ENCODE measurements around the gene IQGAP1. TPM values are rescaled to one million over a fixed set of nuclear protein-coding genes. Genes with fewer than 3 reads are reported as not detected.
A peak's percentile ranks its signal among the peaks of the same experiment; 100 is the strongest.
"Not testable (repeated sequence)": the region's sequence is repeated elsewhere in the genome, so short reads cannot be mapped to it uniquely, and the experiment has no call there.

The IQGAP1 gene
- total and polyA plus RNA-seq, 4 donors: 9.2 to 50.1 (median 24.5) TPM

DNA sequence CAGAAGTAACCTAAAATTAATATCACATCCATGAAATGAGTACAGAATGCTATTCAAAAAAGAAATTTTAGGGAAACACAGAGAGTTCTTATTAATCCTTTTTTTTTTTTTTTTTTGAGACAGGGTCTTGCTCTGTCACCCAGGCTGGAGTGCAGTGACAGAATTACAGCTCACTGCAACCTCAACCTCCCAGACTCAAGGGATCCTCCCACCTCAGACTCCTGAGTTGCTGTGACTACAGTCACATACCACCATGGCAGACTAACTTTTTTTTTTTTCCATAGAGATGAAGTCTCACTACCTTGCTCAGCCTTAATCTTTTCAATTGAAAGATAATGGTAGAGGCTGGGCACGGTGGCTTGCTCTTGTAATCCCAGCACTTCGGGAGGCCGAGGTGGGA, 135.3 kb downstream of the IQGAP1 start:
- no peak overlapping the region for H3K9ac ChIP-seq (ENCODE audit: low read depth in 1 of 2, low read length in 2 of 2)
- DNase-seq (ENCODE audit: low spot score): no peak
- no peak overlapping the region for H3K4me3 ChIP-seq (ENCODE audit: low read depth in 1 of 3, low read length in 3 of 3)
- TF ChIP-seq SP1 (IDR thresholded peaks at IDR 0.05): no peak
- TF ChIP-seq, protein P1, sequence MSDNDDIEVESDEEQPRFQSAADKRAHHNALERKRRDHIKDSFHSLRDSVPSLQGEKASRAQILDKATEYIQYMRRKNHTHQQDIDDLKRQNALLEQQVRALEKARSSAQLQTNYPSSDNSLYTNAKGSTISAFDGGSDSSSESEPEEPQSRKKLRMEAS (IDR thresholded peaks at IDR 0.05): no peak
- H3K4me1 ChIP-seq (ENCODE audit: control insufficient read depth in 4 of 4, insufficient read depth in 4 of 4, low read length in 3 of 4): no peaks in the 10 kb centered on the region
- no peak overlapping the region for H3K27ac ChIP-seq (ENCODE audit: low read depth in 1 of 2, low read length in 2 of 2)
- 95% methylated on average over 3 of the region's 3 CpGs for WGBS
- no peaks in the 10 kb centered on the region for H3K36me3 ChIP-seq (ENCODE audit: control insufficient read depth in 4 of 4, insufficient read depth in 3 of 4, low read depth in 1 of 4, low read length in 3 of 4)
- H3K27me3 ChIP-seq (ENCODE audit: control insufficient read depth in 4 of 4, insufficient read depth in 4 of 4, low read length in 3 of 4): no peaks in the 10 kb centered on the region
- no peaks in the 10 kb centered on the region for H3K9me3 ChIP-seq (ENCODE audit: control insufficient read depth in 4 of 4, low read length in 3 of 4)

DNA sequence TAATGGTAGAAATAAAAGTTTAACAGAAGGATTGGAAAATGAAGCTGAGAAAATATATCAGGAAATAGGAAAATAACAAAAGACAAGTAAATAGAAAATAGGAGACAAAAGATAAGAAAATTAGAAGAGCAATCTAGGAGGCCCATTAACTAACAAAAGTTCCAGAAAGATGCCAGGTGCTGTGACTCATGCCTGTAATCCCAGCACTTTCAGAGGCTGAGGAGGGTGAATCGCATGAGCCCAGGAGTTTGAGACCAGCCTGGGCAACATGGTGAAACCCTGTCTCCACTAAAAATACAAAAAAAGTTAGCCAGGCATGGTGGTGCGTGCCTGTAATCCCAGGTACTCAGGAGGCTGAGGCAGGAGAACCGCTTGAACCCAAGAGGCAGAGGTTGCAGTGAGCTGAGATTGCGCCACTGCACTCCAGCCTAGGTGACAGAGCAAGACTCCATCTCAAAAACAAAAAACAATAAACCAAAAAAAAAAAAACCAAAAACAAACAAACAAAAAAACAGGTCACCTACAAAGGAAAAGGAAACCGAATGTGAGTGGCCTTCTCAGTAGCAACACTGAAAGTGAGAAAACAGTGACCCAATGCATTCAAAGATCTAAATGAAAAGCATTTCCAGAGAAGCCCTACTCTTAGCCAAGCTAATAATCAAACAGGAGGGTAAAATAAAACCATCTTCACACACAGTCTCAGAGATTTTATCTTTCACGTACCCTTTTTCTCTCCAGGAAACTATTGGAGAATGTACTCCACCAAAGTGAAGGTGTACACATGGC, 136.2 kb downstream of the IQGAP1 start:
- not testable (repeated sequence) for H3K4me3 ChIP-seq (ENCODE audit: low read depth in 1 of 3, low read length in 3 of 3); H3K9ac ChIP-seq (ENCODE audit: low read depth in 1 of 2, low read length in 2 of 2); H3K27me3 ChIP-seq (ENCODE audit: control insufficient read depth in 4 of 4, insufficient read depth in 4 of 4, low read length in 3 of 4); H3K4me1 ChIP-seq (ENCODE audit: control insufficient read depth in 4 of 4, insufficient read depth in 4 of 4, low read length in 3 of 4); H3K36me3 ChIP-seq (ENCODE audit: control insufficient read depth in 4 of 4, insufficient read depth in 3 of 4, low read depth in 1 of 4, low read length in 3 of 4); H3K9me3 ChIP-seq (ENCODE audit: control insufficient read depth in 4 of 4, low read length in 3 of 4); H3K27ac ChIP-seq (ENCODE audit: low read depth in 1 of 2, low read length in 2 of 2); DNase-seq (ENCODE audit: low spot score)
- 92% methylated on average over 6 of the region's 6 CpGs for WGBS

DNA sequence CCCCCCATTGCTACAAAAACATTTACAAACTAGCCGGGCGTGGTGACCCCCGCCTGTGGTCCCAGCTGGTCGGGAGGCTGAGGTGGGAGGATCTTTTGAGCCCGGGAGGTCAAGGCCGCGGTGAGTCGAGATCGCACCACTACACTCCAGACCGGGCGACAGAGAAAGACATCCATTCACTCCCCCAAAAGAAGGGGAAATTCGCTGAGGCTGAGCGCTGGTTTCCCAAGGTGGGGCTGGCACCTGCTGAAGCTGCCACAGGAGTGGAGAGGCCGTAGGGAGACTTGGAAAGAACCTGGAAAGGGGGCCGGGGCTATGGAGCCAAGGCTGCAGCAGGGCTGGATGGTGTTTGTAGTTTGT, 140.9 kb downstream of the IQGAP1 start:
- H3K9me3 ChIP-seq (ENCODE audit: control insufficient read depth in 4 of 4, low read length in 3 of 4): no peaks in the 10 kb centered on the region
- H3K36me3 ChIP-seq (ENCODE audit: control insufficient read depth in 4 of 4, insufficient read depth in 3 of 4, low read depth in 1 of 4, low read length in 3 of 4): no peaks in the 10 kb centered on the region
- no peak for DNase-seq (ENCODE audit: low spot score)
- no peak overlapping the region for H3K9ac ChIP-seq (ENCODE audit: low read depth in 1 of 2, low read length in 2 of 2)
- H3K4me3 ChIP-seq (ENCODE audit: low read depth in 1 of 3, low read length in 3 of 3): peak overlapping the region in 2 of 3 donors; percentile 61 to 99
- H3K27me3 ChIP-seq (ENCODE audit: control insufficient read depth in 4 of 4, insufficient read depth in 4 of 4, low read length in 3 of 4): no peaks in the 10 kb centered on the region
- no peak for TF ChIP-seq YY1 (IDR thresholded peaks at IDR 0.05)
- TF ChIP-seq JUND (IDR thresholded peaks at IDR 0.05): no peak
- no peak for TF ChIP-seq TAF1 (conservative IDR thresholded peaks at IDR 0.05)
- no peak for TF ChIP-seq EGR1 (IDR thresholded peaks at IDR 0.05; ENCODE audit: low read depth in 2 of 2)
- no peak for TF ChIP-seq HNF4G (IDR thresholded peaks at IDR 0.05)
- no peak for TF ChIP-seq FOXA2 (IDR thresholded peaks at IDR 0.05)
- TF ChIP-seq RXRA (IDR thresholded peaks at IDR 0.05): no peak
- no peak for TF ChIP-seq NR2F2 (IDR thresholded peaks at IDR 0.05)
- TF ChIP-seq GABPA (IDR thresholded peaks at IDR 0.05 in 1 of 2, conservative IDR thresholded peaks at IDR 0.05 in 1 of 2): no peak
- TF ChIP-seq, protein P2, sequence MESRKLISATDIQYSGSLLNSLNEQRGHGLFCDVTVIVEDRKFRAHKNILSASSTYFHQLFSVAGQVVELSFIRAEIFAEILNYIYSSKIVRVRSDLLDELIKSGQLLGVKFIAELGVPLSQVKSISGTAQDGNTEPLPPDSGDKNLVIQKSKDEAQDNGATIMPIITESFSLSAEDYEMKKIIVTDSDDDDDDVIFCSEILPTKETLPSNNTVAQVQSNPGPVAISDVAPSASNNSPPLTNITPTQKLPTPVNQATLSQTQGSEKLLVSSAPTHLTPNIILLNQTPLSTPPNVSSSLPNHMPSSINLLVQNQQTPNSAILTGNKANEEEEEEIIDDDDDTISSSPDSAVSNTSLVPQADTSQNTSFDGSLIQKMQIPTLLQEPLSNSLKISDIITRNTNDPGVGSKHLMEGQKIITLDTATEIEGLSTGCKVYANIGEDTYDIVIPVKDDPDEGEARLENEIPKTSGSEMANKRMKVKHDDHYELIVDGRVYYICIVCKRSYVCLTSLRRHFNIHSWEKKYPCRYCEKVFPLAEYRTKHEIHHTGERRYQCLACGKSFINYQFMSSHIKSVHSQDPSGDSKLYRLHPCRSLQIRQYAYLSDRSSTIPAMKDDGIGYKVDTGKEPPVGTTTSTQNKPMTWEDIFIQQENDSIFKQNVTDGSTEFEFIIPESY (IDR thresholded peaks at IDR 0.05): no peak
- TF ChIP-seq, protein P3, sequence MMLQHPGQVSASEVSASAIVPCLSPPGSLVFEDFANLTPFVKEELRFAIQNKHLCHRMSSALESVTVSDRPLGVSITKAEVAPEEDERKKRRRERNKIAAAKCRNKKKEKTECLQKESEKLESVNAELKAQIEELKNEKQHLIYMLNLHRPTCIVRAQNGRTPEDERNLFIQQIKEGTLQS (IDR thresholded peaks at IDR 0.05): no peak
- TF ChIP-seq HNF4A (conservative IDR thresholded peaks at IDR 0.05): no peak
- TF ChIP-seq, protein P4, sequence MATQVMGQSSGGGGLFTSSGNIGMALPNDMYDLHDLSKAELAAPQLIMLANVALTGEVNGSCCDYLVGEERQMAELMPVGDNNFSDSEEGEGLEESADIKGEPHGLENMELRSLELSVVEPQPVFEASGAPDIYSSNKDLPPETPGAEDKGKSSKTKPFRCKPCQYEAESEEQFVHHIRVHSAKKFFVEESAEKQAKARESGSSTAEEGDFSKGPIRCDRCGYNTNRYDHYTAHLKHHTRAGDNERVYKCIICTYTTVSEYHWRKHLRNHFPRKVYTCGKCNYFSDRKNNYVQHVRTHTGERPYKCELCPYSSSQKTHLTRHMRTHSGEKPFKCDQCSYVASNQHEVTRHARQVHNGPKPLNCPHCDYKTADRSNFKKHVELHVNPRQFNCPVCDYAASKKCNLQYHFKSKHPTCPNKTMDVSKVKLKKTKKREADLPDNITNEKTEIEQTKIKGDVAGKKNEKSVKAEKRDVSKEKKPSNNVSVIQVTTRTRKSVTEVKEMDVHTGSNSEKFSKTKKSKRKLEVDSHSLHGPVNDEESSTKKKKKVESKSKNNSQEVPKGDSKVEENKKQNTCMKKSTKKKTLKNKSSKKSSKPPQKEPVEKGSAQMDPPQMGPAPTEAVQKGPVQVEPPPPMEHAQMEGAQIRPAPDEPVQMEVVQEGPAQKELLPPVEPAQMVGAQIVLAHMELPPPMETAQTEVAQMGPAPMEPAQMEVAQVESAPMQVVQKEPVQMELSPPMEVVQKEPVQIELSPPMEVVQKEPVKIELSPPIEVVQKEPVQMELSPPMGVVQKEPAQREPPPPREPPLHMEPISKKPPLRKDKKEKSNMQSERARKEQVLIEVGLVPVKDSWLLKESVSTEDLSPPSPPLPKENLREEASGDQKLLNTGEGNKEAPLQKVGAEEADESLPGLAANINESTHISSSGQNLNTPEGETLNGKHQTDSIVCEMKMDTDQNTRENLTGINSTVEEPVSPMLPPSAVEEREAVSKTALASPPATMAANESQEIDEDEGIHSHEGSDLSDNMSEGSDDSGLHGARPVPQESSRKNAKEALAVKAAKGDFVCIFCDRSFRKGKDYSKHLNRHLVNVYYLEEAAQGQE (IDR thresholded peaks at IDR 0.05): no peak
- TF ChIP-seq, protein P5, sequence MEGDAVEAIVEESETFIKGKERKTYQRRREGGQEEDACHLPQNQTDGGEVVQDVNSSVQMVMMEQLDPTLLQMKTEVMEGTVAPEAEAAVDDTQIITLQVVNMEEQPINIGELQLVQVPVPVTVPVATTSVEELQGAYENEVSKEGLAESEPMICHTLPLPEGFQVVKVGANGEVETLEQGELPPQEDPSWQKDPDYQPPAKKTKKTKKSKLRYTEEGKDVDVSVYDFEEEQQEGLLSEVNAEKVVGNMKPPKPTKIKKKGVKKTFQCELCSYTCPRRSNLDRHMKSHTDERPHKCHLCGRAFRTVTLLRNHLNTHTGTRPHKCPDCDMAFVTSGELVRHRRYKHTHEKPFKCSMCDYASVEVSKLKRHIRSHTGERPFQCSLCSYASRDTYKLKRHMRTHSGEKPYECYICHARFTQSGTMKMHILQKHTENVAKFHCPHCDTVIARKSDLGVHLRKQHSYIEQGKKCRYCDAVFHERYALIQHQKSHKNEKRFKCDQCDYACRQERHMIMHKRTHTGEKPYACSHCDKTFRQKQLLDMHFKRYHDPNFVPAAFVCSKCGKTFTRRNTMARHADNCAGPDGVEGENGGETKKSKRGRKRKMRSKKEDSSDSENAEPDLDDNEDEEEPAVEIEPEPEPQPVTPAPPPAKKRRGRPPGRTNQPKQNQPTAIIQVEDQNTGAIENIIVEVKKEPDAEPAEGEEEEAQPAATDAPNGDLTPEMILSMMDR (IDR thresholded peaks at IDR 0.05; ENCODE audit: low read depth, low read length, missing input control): no peak
- WGBS: 83% methylated on average over 15 of the region's 15 CpGs
- peaks cover 0 to 18% (median 9%) of the 10 kb centered on the region in 4 donors for H3K4me1 ChIP-seq (ENCODE audit: control insufficient read depth in 4 of 4, insufficient read depth in 4 of 4, low read length in 3 of 4)
- H3K27ac ChIP-seq (ENCODE audit: low read depth in 1 of 2, low read length in 2 of 2): peak overlapping the region in 1 of 2 donors; percentile 58

All from liver (tissue), 9 donors.